A549 (cell line): Measurements from ENCODE around the gene ITFG2. TPM values are rescaled to one million over a fixed set of nuclear protein-coding genes. Genes with fewer than 3 reads are reported as not detected.

Source experiments
- ATAC-seq, 2 experiments: fragments of 200-7000 bp in 1 of 2; fragments of >200 bp in 1 of 2; cut with Nextera tagmentation in 1 of 2; cut with Tn5 transposase in 1 of 2; 3 replicates each; pipeline versions ENCODE4 v1.8.0 to v1.9.1; 2018 to 2020; ENCODE audit warnings: mild to moderate bottlenecking in 1 of 2, moderate library complexity in 1 of 2
- CTCF ChIA-PET: fragments of 300-600 bp; sonication (Branson Sonifier 250); formaldehyde crosslinking; extraction: SDS; loops from one replicate; lab custom pipeline; 2021; ENCODE audit warnings: antibody characterized with exemption, inconsistent platforms; lab: Yijun Ruan, JAX
- POLR2A ChIA-PET: fragments of 350-600 bp; formaldehyde crosslinking; extraction: SDS; loops from one replicate; lab custom pipeline; 2021; ENCODE audit warnings: antibody characterized with exemption, inconsistent platforms; lab: Yijun Ruan, JAX
- DNase-seq, 2 experiments: peaks; one replicate each; pipeline versions ENCODE4 v3.0.0 to v3.0.0-alpha.2; 2011 to 2016; ENCODE audit warnings: low read depth in 1 of 2, low spot score in 1 of 2
- FAIRE-seq: peaks from 2 replicates; lab custom pipeline; 2011; peaks lifted over from hg19 to GRCh38; lab: Jason Lieb, UNC
- H3K27ac ChIP-seq, 2 experiments: fragments of >200 bp; sonication (Bioruptor Twin); formaldehyde crosslinking; 3 replicates each; pipeline ENCODE4 v1.5.1; 2016 to 2017
- H3K4me1 ChIP-seq: fragments of >200 bp; sonication (Bioruptor Twin); formaldehyde crosslinking; 3 replicates; pipeline ENCODE4 v1.6.1; 2016
- H3K4me2 ChIP-seq: fragments of >200 bp; sonication (Bioruptor Twin); formaldehyde crosslinking; 3 replicates; pipeline ENCODE4 v1.6.1; 2016
- H3K4me3 ChIP-seq: fragments of >200 bp; sonication (Bioruptor Twin); formaldehyde crosslinking; 3 replicates; pipeline ENCODE4 v1.5.1; 2016
- H3K9me3 ChIP-seq: fragments of >200 bp; sonication (Bioruptor Twin); formaldehyde crosslinking; 3 replicates; pipeline ENCODE4 v1.6.1; 2016
- CBX8 ChIP-seq: fragments of 200-600 bp; sonication (generic); IDR thresholded peaks from 2 replicates; pipeline ENCODE4 v1.6.1; 2016
- CEBPB ChIP-seq, 2 experiments: fragments of >200 bp in 1 of 2; sonication (Bioruptor Twin) in 1 of 2; formaldehyde crosslinking in 1 of 2; IDR thresholded peaks; 2 replicates each; pipeline ENCODE4 v1.6.1; 2012 to 2016
- CHD4 ChIP-seq: fragments of 200-600 bp; sonication (generic); IDR thresholded peaks from 2 replicates; pipeline ENCODE4 v1.6.1; 2016; ENCODE audit warnings: antibody characterized with exemption, mild to moderate bottlenecking, borderline replicate concordance
- E2F6 ChIP-seq: IDR thresholded peaks from 2 replicates; pipeline ENCODE4 v1.6.1; 2012; ENCODE audit warnings: low read depth, borderline replicate concordance
- ELK1 ChIP-seq: fragments of 150-350 bp; IDR thresholded peaks from 2 replicates; pipeline ENCODE4 v1.6.1; 2014; ENCODE audit warnings: low read depth, mild to moderate bottlenecking, low read length
- EP300 ChIP-seq, 2 experiments: fragments of >200 bp; sonication (Bioruptor Twin); formaldehyde crosslinking; IDR thresholded peaks; 2 replicates in 1 of 2; 3 replicates in 1 of 2; pipeline ENCODE4 v1.6.1; 2016 to 2017
- FOSB ChIP-seq: fragments of 250-450 bp; sonication (Bioruptor Pico); IDR thresholded peaks from 2 replicates; pipeline ENCODE4 v1.5.0; 2020; ENCODE audit warnings: mild to moderate bottlenecking, moderate library complexity
- FOSL2 ChIP-seq, 2 experiments: fragments of 450-650 bp in 1 of 2; fragments of >200 bp in 1 of 2; sonication (Bioruptor Twin) in 1 of 2; formaldehyde crosslinking; IDR thresholded peaks; 2 replicates each; pipeline versions ENCODE4 v1.5.0 to v1.6.1; 2016 to 2020; ENCODE audit warnings: mild to moderate bottlenecking in 1 of 2, moderate library complexity in 1 of 2
- FOXS1 ChIP-seq: fragments of 250-450 bp; sonication (Bioruptor Pico); IDR thresholded peaks from 2 replicates; pipeline ENCODE4 v1.5.0; 2020; ENCODE audit warnings: mild to moderate bottlenecking, moderate library complexity
- HES2 ChIP-seq: fragments of >200 bp; sonication (Bioruptor Twin); formaldehyde crosslinking; IDR thresholded peaks from 2 replicates; pipeline ENCODE4 v1.6.1; 2016
- HOXA7 ChIP-seq: fragments of 250-450 bp; sonication (Bioruptor Pico); IDR thresholded peaks from 2 replicates; pipeline ENCODE4 v1.5.0; 2020; ENCODE audit warnings: mild to moderate bottlenecking, moderate library complexity
- HOXB5 ChIP-seq: fragments of 250-450 bp; sonication (Bioruptor Pico); IDR thresholded peaks from 2 replicates; pipeline ENCODE4 v1.5.0; 2020; ENCODE audit warnings: mild to moderate bottlenecking, moderate library complexity
- MAZ ChIP-seq: fragments of 150-350 bp; IDR thresholded peaks from 2 replicates; pipeline ENCODE4 v1.6.1; 2014; ENCODE audit warnings: antibody characterized with exemption, low read depth, low read length, borderline replicate concordance
- NPAS2 ChIP-seq: fragments of 250-450 bp; sonication (Bioruptor Pico); IDR thresholded peaks from 2 replicates; pipeline ENCODE4 v1.8.0; 2022; ENCODE audit warnings: mild to moderate bottlenecking, moderate library complexity, borderline replicate concordance
- PBX3 ChIP-seq: IDR thresholded peaks from 2 replicates; pipeline ENCODE4 v1.6.1; 2012
- PHF8 ChIP-seq: fragments of 200-600 bp; sonication (generic); IDR thresholded peaks from 2 replicates; pipeline ENCODE4 v1.6.1; 2016; ENCODE audit warnings: low read depth, mild to moderate bottlenecking, antibody characterized with exemption, moderate library complexity, borderline replicate concordance
- POLR2AphosphoS2 ChIP-seq: conservative IDR thresholded peaks from 2 replicates; pipeline ENCODE4 v1.6.1; 2012; ENCODE audit warnings: low read length, improper control_type of control experiment, inconsistent platforms
- RAD21 ChIP-seq, 2 experiments: fragments of >200 bp in 1 of 2; sonication (Bioruptor Twin) in 1 of 2; formaldehyde crosslinking in 1 of 2; IDR thresholded peaks in 1 of 2; conservative IDR thresholded peaks in 1 of 2; 2 replicates in 1 of 2; 3 replicates in 1 of 2; pipeline ENCODE4 v1.6.1; 2012 to 2018; ENCODE audit warnings: inconsistent platforms in 1 of 2
- REST ChIP-seq: fragments of 200-600 bp; sonication (generic); IDR thresholded peaks from 2 replicates; pipeline ENCODE4 v1.6.1; 2016; ENCODE audit warnings: antibody characterized with exemption, mild to moderate bottlenecking, moderate library complexity
- RFX5 ChIP-seq: fragments of 450-650 bp; IDR thresholded peaks from 2 replicates; pipeline ENCODE4 v1.7.1; 2014; ENCODE audit warnings: antibody characterized with exemption, mild to moderate bottlenecking, moderate library complexity
- RNF2 ChIP-seq: fragments of 200-600 bp; sonication (generic); IDR thresholded peaks from 2 replicates; pipeline ENCODE4 v1.6.1; 2016; ENCODE audit warnings: low read depth, mild to moderate bottlenecking, antibody characterized with exemption, moderate library complexity, borderline replicate concordance
- TFCP2L1 ChIP-seq: fragments of 250-450 bp; sonication (Bioruptor Pico); IDR thresholded peaks from 2 replicates; pipeline ENCODE4 v1.5.0; 2021; ENCODE audit warnings: mild to moderate bottlenecking
- TP53 ChIP-seq: fragments of 250-450 bp; sonication (Bioruptor Pico); IDR thresholded peaks from 2 replicates; pipeline ENCODE4 v1.5.0; 2021; ENCODE audit warnings: mild to moderate bottlenecking, moderate library complexity
- ZFP36 ChIP-seq: fragments of 450-650 bp; IDR thresholded peaks from 2 replicates; pipeline ENCODE4 v1.6.1; 2014; ENCODE audit warnings: borderline replicate concordance; ENCODE audit not compliant: partially characterized antibody
- WGBS: methylation state at CpG from one replicate; pipeline ENCODE4 v1.1.6; 2017; ENCODE audit errors: missing lambda C conversion rate; 5-methylcytosine and 5-hydroxymethylcytosine counted together
- polyA plus RNA-seq, 4 experiments: library from polyadenylated mRNA; depleted of rRNA in 3 of 4; stranded (reverse); fragments of >200 nt; fragmentation: RNase III in 1 of 4; extraction: RNeasy Plus Mini Kit Qiagen cat#74134 plus additional on column Dnase treatment in 1 of 4; gene quantifications; 2 replicates in 3 of 4; 3 replicates in 1 of 4; pipeline ENCODE4 v1.2.3, GENCODE V29; 2011 to 2017

Gene ITFG2
- polyA plus RNA-seq, 2 of the 4 experiments (the other 2 are of a cell fraction), result 17.5 to 23.7 TPM

- H3K27ac ChIP-seq, result no peak overlapping the region
- no peak for DNase-seq
- FAIRE-seq, result no peak
- H3K4me3 ChIP-seq, result no peak overlapping the region
- ChIA-PET POLR2A (no interaction called here), CTCF (interaction anchor here (1.8 kb wide), 2 partner anchors 8 to 19 kb away, joined by 5 to 6 read pairs; no protein-coding TSS in a partner anchor)
- no peak overlapping the region for H3K4me2 ChIP-seq
- no peaks in the 10 kb centered on the region for H3K9me3 ChIP-seq
- no peaks in the 10 kb centered on the region for H3K4me1 ChIP-seq
- TF ChIP-seq HES2 (no peak), CBX8 (no peak), ZFP36 (no peak), MAZ (no peak), FOSL2 (IDR thresholded peaks at IDR 0.05) (no peak), FOSL2 (CRISPR knock-in tag; IDR thresholded peaks at IDR 0.05) (no peak), POLR2AphosphoS2 (no peak), RFX5 (no peak), PHF8 (no peak), CHD4 (no peak), FOXS1 (CRISPR knock-in tag) (no peak), EP300 (IDR thresholded peaks at IDR 0.05) (no peak), FOSB (no peak)
- no peak for ATAC-seq
These were observed 48.1 kb upstream of the ITFG2 start for GRCh38 chr12:2764398-2764797.

- H3K27ac ChIP-seq, result no peak overlapping the region
- no peak overlapping the region for H3K4me2 ChIP-seq
- ATAC-seq (no peak), FAIRE-seq (no peak), DNase-seq (no peak)
- WGBS, result 6% methylated on average over 4 of the region's 4 CpGs
- H3K4me1 ChIP-seq, result no peaks in the 10 kb centered on the region
- ChIA-PET POLR2A (no interaction called here), CTCF (interaction anchor here (0.9 to 1.8 kb wide), 3 partner anchors 8 to 85 kb away, joined by 3 to 6 read pairs (median 5); no protein-coding TSS in a partner anchor)
- H3K4me3 ChIP-seq, result no peak overlapping the region
- H3K9me3 ChIP-seq, result no peaks in the 10 kb centered on the region
- TF ChIP-seq PBX3, result no peak
- no peak for TF ChIP-seq CBX8
- TF ChIP-seq ELK1, result no peak
- TF ChIP-seq HOXB5, result no peak
- no peak for TF ChIP-seq E2F6
- TF ChIP-seq CHD4, result no peak
These were observed 47.4 kb upstream of the ITFG2 start for GRCh38 chr12:2765052-2765451.

- no peak overlapping the region for H3K4me2 ChIP-seq
- H3K4me1 ChIP-seq, result no peaks in the 10 kb centered on the region
- FAIRE-seq (no peak), ATAC-seq (no peak), DNase-seq (no peak)
- no peak overlapping the region for H3K4me3 ChIP-seq
- H3K9me3 ChIP-seq, result no peaks in the 10 kb centered on the region
- POLR2A ChIA-PET, result no interaction called here
- CTCF ChIA-PET, result interaction anchor here (0.9 to 1.8 kb wide), 3 partner anchors 7 to 84 kb away, joined by 3 to 6 read pairs (median 5); no protein-coding TSS in a partner anchor
- 3% methylated on average over 6 of the region's 6 CpGs for WGBS
- H3K27ac ChIP-seq, result no peak overlapping the region
- TF ChIP-seq HES2 (no peak), HOXB5 (no peak), RNF2 (no peak), RFX5 (no peak), NPAS2 (CRISPR knock-in tag) (no peak), MAZ (no peak), CEBPB (IDR thresholded peaks at IDR 0.05) (no peak), TP53 (no peak), ELK1 (no peak), RAD21 (conservative IDR thresholded peaks at IDR 0.05 in 1 of 2, IDR thresholded peaks at IDR 0.05 in 1 of 2) (no peak), TFCP2L1 (no peak), REST (no peak), HOXA7 (no peak), EP300 (IDR thresholded peaks at IDR 0.05) (no peak), ZFP36 (no peak)
These were observed 46.9 kb upstream of the ITFG2 start for GRCh38 chr12:2765608-2766007.
